ENCODE data around the gene GPC5.

GRCh38 chr13:91748416-91749089, 350.1 kb downstream of the GPC5 start:
- no peak for TF ChIP-seq CTCF (IDR thresholded peaks at IDR 0.05 in 4 of 5, conservative IDR thresholded peaks at IDR 0.05 in 1 of 5)
- TF ChIP-seq POLR2A (IDR thresholded peaks at IDR 0.05) = no peak

Data from gastrocnemius medialis (tissue), 4 donors.